Stimulated activated CD4-positive, alpha-beta T cell treated with anti-CD3 and anti-CD28 coated beads, Interleukin-1b, Interleukin-23, amount 100 ng/mL, for 4 hours (primary cell): ENCODE results near the gene DQX1.

Experiments used
- DNase-seq, 2 donors: peaks; one replicate each; pipeline ENCODE4 v3.0.0-alpha.2; 2020; ENCODE audit warnings: low read depth in 2 of 2

The DQX1 gene

GRCh38 chr2:74511104-74511989 is 14.7 kb downstream of the DQX1 start:
- no peak for DNase-seq

GRCh38 chr2:74510272-74510671 is 15.8 kb downstream of the DQX1 start:
- DNase-seq: no peak

GRCh38 chr2:74507926-74508520 is 18.0 kb downstream of the DQX1 start:
- no peak for DNase-seq

GRCh38 chr2:74507145-74507925 is 18.7 kb downstream of the DQX1 start, which contains the start of gene PCGF1:
Gene PCGF1 (minus strand): TSS chr2:74507695. CDS start chr2:74507668, 27 bp downstream.
- peak; percentile 98 to 99 for DNase-seq

- no peak for DNase-seq
Measured at GRCh38 chr2:74505448-74506246, 20.4 kb downstream of the DQX1 start.

- no peak for DNase-seq
Measured at GRCh38 chr2:74504591-74504990, 21.4 kb downstream of the DQX1 start.

- no peak for DNase-seq
Measured at GRCh38 chr2:74503506-74504475, 22.2 kb downstream of the DQX1 start.

GRCh38 chr2:74502720-74503505 is 23.1 kb downstream of the DQX1 start:
- no peak for DNase-seq

GRCh38 chr2:74502147-74502719 is 23.8 kb downstream of the DQX1 start:
- DNase-seq: no peak

- DNase-seq: no peak
Measured at GRCh38 chr2:74501335-74502071, 24.5 kb downstream of the DQX1 start.

GRCh38 chr2:74500578-74500946 is 25.5 kb downstream of the DQX1 start:
- DNase-seq: no peak

GRCh38 chr2:74499940-74500577 is 26.0 kb downstream of the DQX1 start:
- DNase-seq: no peak

GRCh38 chr2:74499267-74499939 is 26.6 kb downstream of the DQX1 start, which contains the start of gene LBX2:
Gene LBX2 (minus strand): TSS chr2:74499603. CDS start chr2:74499537, 66 bp downstream.
- peak in 1 of 2 donors; percentile 36 for DNase-seq

- DNase-seq: no peak
Measured at GRCh38 chr2:74498500-74499266, 27.3 kb downstream of the DQX1 start.

GRCh38 chr2:74497777-74498499 is 28.1 kb downstream of the DQX1 start:
- no peak for DNase-seq
